Fibroblast of lung (primary cell): ENCODE data around the gene RIOK1. TPM values are rescaled to one million over a fixed set of nuclear protein-coding genes. Genes with fewer than 3 reads are reported as not detected.
"Not testable (repeated sequence)": the region's sequence is repeated elsewhere in the genome, so short reads cannot be mapped to it uniquely, and the experiment has no call there.

Experiments used
- DNase-seq, 2 donors: peaks; one replicate each; pipeline versions ENCODE4 v3.0.0 to v3.0.0-alpha.2; 2010; ENCODE audit warnings: low read depth in 2 of 2
- H2AFZ ChIP-seq: 2 replicates; pipeline ENCODE4 v1.5.1; 2012; ENCODE audit warnings: low read length, control low read depth, inconsistent platforms
- H3K27ac ChIP-seq: 2 replicates; pipeline ENCODE4 v1.5.1; 2011; ENCODE audit warnings: low read length, control low read depth; ENCODE audit not compliant: insufficient read depth
- H3K27me3 ChIP-seq: 2 replicates; pipeline ENCODE4 v1.5.1; 2011; ENCODE audit warnings: mild to moderate bottlenecking, low read length; ENCODE audit not compliant: control insufficient read depth, insufficient read depth
- H3K36me3 ChIP-seq: 2 replicates; pipeline ENCODE4 v1.5.1; 2011; ENCODE audit warnings: low read length; ENCODE audit not compliant: control insufficient read depth, insufficient read depth
- H3K4me1 ChIP-seq: 2 replicates; pipeline ENCODE4 v1.5.1; 2011; ENCODE audit warnings: low read length; ENCODE audit not compliant: control insufficient read depth, insufficient read depth; ENCODE audit errors: extremely low read depth
- H3K4me2 ChIP-seq: 2 replicates; pipeline ENCODE4 v1.5.1; 2011; ENCODE audit warnings: low read length, control low read depth; ENCODE audit not compliant: insufficient read depth; ENCODE audit errors: extremely low read depth
- H3K4me3 ChIP-seq, 4 experiments: fragments of 200-600 bp in 1 of 4; sonication (generic) in 1 of 4; replicated peaks in 1 of 4; 2 replicates each; pipeline ENCODE4 v1.5.1; 2011 to 2016; ENCODE audit warnings: low read length in 4 of 4, low read depth in 3 of 4, mild to moderate bottlenecking in 3 of 4, control low read depth in 2 of 4, inconsistent platforms in 1 of 4, mixed read lengths in 1 of 4; ENCODE audit not compliant: insufficient read depth in 1 of 4; ENCODE audit errors: control extremely low read depth in 1 of 4
- H3K79me2 ChIP-seq: 2 replicates; pipeline ENCODE4 v1.5.1; 2012; ENCODE audit warnings: mild to moderate bottlenecking, low read length, inconsistent platforms; ENCODE audit not compliant: control insufficient read depth, insufficient read depth
- H3K9ac ChIP-seq: 2 replicates; pipeline ENCODE4 v1.5.1; 2011; ENCODE audit warnings: mild to moderate bottlenecking, low read length, control low read depth; ENCODE audit not compliant: insufficient read depth
- H3K9me3 ChIP-seq: 2 replicates; pipeline ENCODE4 v1.5.1; 2012; ENCODE audit warnings: low read depth, low read length; ENCODE audit not compliant: control insufficient read depth, insufficient read depth
- H4K20me1 ChIP-seq: 2 replicates; pipeline ENCODE4 v1.5.1; 2011; ENCODE audit warnings: low read length; ENCODE audit not compliant: control insufficient read depth, insufficient read depth; ENCODE audit errors: extremely low read depth
- EZH2 ChIP-seq: IDR thresholded peaks from 2 replicates; pipeline ENCODE4 v1.5.1; 2012; ENCODE audit warnings: low read length, control low read depth, mild to moderate bottlenecking; ENCODE audit errors: missing control alignments
- polyA plus RNA-seq, 2 donors: library from polyadenylated mRNA; depleted of rRNA in 1 of 2; stranded (reverse) in 1 of 2; unstranded in 1 of 2; fragments of >200 nt; gene quantifications; 2 replicates each; pipeline ENCODE4 v1.2.1, GENCODE V29; 2011 to 2012; ENCODE audit warnings: missing spikeins in 1 of 2
- total RNA-seq: library from RNA; depleted of rRNA; stranded (reverse); fragments of >200 nt; gene quantifications from 2 replicates; pipeline ENCODE4 v1.2.1, GENCODE V29; 2014
- TF ChIP-seq, protein P1 (sequence below), 2 donors: IDR thresholded peaks in 1 of 2; conservative IDR thresholded peaks in 1 of 2; 1 replicate in 1 of 2; 2 replicates in 1 of 2; pipeline ENCODE4 v1.5.1; 2011 to 2012; ENCODE audit warnings: low read length in 2 of 2, control low read depth in 1 of 2, inconsistent platforms in 1 of 2, low read depth in 1 of 2, mild to moderate bottlenecking in 1 of 2

RIOK1 gene
- total and polyA plus RNA-seq, 2 donors (not counting 1 experiment from before 2014, with no cell fraction given): 11.9 to 28.7 TPM

DNA sequence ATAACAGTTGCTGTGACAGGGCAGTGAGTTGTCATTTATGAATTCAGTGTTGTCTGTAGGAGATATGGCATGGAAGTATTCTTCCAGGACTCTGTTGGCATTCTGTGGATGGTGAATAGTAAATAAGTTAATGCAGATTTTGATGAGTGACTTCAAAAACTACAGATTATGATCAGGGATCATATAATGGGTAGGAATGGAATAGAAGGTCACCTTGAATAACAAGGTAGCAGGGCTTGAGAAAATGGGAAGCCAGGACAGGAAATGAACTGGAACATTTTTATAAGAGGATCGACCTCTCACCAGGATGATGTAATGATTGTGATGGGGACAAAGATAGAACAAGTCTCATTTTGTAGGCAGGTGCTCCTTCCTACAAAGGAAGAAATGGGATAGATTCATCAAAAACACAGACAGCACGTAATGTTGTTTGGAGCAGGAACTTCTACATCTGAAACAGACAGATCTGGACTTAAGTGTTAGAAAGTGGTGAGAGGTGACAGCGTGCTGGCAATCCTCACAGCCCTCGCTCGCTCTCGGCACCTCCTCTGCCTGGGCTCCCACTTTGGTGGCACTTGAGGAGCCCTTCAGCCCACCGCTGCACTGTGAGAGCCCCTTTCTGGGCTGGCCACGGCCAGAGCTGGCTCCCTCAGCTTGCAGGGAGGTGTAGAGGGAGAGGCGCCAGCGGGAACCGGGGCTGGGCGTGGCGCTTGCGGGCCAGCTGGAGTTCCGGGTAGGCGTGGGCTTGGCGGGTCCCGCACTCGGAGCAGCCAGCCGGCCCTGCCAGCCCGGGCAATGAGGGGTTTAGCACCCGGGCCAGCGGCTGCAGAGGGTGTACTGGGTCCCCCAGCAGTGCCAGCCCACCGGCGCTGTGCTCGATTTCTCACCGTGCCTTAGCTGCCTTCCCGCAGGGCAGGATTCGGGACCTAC is 45.8 kb upstream of the RIOK1 start:
- no peak overlapping the region for H3K4me2 ChIP-seq

DNA sequence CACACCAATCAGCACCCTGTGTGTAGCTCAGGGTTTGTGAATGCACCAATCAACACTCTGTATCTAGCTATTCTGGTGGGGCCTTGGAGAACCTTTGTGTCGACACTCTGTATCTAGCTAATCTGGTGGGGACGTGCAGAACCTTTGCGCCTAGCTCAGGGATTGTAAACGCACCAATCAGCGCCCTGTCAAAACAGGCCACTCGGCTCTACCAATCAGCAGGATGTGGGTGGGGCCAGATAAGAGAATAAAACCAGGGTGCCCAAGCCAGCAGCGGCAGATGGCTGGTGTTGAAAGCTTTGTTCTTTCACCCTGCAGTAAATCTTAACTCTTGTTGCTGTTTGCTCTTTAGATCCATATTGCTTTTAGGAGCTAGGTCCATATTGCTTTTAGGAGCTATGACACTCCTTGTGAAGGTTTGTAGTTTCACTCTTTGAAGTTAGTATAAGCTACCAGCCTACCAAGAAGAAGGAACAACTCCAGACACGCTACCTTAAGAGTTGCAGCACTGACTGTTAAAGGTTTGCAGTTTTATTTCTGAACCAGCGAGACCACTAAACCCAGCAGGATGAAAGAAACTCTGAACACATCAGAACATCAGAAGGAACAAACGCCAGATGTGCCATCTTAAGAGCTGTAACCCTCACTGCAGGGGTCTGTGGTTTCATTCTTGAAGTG is 44.7 kb upstream of the RIOK1 start:
- not testable (repeated sequence) for DNase-seq, H4K20me1 ChIP-seq, H3K4me2 ChIP-seq, H3K4me1 ChIP-seq, H3K27me3 ChIP-seq, H3K9ac ChIP-seq, H3K4me3 ChIP-seq, H3K36me3 ChIP-seq, H3K9me3 ChIP-seq, H3K79me2 ChIP-seq, H3K27ac ChIP-seq, H2AFZ ChIP-seq

More for the DNA sequence above, 45.8 kb upstream of the RIOK1 start:
- Histone ChIP-seq H3K9me3 (no peaks in the 10 kb centered on the region), H3K27me3 (no peaks in the 10 kb centered on the region), H2AFZ (no peak overlapping the region), H3K4me1 (no peaks in the 10 kb centered on the region), H3K4me3 (no peak overlapping the region), H3K9ac (no peak overlapping the region), H3K36me3 (no peaks in the 10 kb centered on the region), H4K20me1 (no peaks in the 10 kb centered on the region), H3K79me2 (no peaks in the 10 kb centered on the region), H3K27ac (no peak overlapping the region)
- no peak for TF ChIP-seq EZH2
- TF ChIP-seq, protein P1, sequence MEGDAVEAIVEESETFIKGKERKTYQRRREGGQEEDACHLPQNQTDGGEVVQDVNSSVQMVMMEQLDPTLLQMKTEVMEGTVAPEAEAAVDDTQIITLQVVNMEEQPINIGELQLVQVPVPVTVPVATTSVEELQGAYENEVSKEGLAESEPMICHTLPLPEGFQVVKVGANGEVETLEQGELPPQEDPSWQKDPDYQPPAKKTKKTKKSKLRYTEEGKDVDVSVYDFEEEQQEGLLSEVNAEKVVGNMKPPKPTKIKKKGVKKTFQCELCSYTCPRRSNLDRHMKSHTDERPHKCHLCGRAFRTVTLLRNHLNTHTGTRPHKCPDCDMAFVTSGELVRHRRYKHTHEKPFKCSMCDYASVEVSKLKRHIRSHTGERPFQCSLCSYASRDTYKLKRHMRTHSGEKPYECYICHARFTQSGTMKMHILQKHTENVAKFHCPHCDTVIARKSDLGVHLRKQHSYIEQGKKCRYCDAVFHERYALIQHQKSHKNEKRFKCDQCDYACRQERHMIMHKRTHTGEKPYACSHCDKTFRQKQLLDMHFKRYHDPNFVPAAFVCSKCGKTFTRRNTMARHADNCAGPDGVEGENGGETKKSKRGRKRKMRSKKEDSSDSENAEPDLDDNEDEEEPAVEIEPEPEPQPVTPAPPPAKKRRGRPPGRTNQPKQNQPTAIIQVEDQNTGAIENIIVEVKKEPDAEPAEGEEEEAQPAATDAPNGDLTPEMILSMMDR (conservative IDR thresholded peaks at IDR 0.05 in 1 of 2, IDR thresholded peaks at IDR 0.05 in 1 of 2; ENCODE audit: low read depth in 1 of 2, low read length in 2 of 2): no peak
- DNase-seq: no peak

DNA sequence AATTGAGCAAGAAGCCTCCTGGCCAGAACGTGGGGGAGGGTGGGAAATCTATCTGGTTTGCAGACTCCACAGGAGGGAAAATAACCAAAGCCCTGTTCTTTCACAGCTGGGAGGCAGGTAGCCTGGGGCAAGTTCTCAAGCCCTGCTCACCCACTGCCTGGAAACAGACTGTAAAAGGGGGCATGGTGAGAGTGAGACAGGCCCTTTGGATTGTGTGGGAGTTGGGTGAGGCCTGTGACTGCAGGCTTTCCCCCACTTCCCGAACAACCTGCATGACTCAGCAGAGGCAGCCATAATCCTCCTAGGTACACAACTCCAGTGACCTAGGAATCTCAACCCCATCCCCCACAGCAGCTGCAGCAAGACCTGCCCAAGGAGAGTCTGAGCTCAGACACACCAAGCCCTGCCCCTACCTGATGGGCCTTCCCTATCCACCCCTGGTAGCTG is 42.0 kb upstream of the RIOK1 start:
- H3K79me2 ChIP-seq, H3K4me1 ChIP-seq, DNase-seq, H3K9me3 ChIP-seq, H3K4me2 ChIP-seq, H3K9ac ChIP-seq, H3K27me3 ChIP-seq, H3K36me3 ChIP-seq, H2AFZ ChIP-seq, H3K27ac ChIP-seq, H4K20me1 ChIP-seq, H3K4me3 ChIP-seq: not testable (repeated sequence)

DNA sequence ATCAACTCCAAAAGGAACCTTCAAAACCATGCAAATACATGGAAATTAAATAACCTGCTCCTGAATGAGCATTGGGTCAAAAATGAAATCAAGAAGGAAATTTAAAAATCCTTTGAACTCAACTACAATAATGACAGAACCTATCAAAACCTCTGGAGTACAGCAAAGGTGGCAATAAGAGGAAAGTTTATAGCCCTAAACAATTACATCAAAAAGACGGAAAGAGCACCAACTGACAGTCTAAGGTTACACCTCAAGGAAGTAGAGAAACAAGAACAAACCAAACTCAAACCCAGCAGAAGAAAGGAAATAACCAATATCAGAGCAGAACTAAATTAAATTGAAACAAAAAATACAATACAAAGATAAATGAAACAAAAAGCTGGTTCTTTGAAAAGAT is 39.0 kb upstream of the RIOK1 start:
- not testable (repeated sequence) for H3K4me1 ChIP-seq, H3K36me3 ChIP-seq, H4K20me1 ChIP-seq, H3K9me3 ChIP-seq, H3K27ac ChIP-seq, H3K27me3 ChIP-seq, H3K79me2 ChIP-seq, H3K4me2 ChIP-seq, DNase-seq, H3K9ac ChIP-seq, H2AFZ ChIP-seq, H3K4me3 ChIP-seq

DNA sequence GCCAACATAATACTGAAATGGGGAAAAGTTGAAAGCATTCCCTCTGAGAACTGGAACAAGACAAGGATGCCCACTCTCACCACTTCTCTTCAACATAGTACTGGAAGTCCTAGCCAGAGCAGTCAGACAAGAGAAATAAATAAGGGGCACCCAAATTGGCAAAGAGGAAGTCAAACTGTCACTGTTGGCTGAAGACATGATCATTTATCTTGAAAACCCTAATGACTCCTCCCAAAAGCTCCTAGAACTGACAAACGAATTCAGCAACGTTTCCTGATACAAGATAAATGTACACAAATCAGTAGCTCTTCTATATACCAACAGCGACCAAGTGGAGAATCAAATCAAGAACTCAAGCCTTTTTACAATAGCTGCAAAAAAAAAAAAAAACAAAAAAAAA is 37.7 kb upstream of the RIOK1 start:
- not testable (repeated sequence) for H3K27me3 ChIP-seq, H3K9ac ChIP-seq, H3K79me2 ChIP-seq, H3K36me3 ChIP-seq, H3K4me1 ChIP-seq, H2AFZ ChIP-seq, H3K9me3 ChIP-seq, H3K4me2 ChIP-seq, H4K20me1 ChIP-seq, H3K27ac ChIP-seq, H3K4me3 ChIP-seq, DNase-seq
